GM18519 (cell line): Measurements from ENCODE around the gene SF3B2.
"Not testable (repeated sequence)": the region's sequence is repeated elsewhere in the genome, so short reads cannot be mapped to it uniquely, and the experiment has no call there.

ENCODE experiments used
- ATAC-seq: cut with Tn5 transposase; IDR thresholded peaks from one replicate; pipeline ENCODE4 v1.9.1; 2021; ENCODE audit warnings: mild to moderate bottlenecking, moderate library complexity; ENCODE audit not compliant: unreplicated experiment, low FRiP score

The SF3B2 gene

DNA sequence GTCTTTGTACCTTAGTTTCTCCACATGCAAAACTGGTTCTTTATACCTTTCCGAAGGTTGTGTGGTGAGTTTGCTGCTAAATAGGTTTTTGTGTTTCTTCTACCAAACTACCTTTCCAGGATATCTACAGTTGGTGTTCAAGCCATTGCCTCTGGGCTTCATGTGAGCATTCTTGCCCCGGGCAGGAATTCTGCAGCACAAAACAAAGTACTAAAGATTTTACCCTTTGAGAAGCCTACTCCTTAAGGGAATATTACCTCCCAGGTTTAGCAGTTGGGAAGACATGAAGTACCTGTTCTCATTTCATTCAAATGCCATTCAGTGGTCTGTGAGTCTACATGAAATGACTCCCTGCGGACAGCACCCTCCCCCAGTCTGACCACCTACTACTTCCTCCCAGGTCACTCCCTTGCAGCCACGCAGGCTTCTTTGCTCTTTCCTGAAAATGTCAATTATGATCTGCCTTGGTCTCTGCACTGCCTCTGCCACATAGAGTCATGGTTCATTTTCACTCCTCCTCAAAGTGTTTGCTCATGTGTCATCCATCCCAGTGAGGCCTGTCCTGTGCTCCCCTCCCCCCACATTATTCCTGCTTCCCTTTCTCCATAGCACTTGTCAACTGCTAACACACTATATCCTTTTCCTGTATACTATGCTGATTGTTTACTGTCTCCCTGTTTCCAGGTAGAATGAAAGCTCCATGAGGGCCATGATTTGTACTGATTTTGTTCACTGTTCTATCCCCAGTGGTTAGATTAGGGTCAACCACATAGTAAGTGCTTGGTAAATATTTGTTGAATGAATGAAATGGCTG lies 54.8 kb downstream of the SF3B2 start:
- ATAC-seq, result no peak

DNA sequence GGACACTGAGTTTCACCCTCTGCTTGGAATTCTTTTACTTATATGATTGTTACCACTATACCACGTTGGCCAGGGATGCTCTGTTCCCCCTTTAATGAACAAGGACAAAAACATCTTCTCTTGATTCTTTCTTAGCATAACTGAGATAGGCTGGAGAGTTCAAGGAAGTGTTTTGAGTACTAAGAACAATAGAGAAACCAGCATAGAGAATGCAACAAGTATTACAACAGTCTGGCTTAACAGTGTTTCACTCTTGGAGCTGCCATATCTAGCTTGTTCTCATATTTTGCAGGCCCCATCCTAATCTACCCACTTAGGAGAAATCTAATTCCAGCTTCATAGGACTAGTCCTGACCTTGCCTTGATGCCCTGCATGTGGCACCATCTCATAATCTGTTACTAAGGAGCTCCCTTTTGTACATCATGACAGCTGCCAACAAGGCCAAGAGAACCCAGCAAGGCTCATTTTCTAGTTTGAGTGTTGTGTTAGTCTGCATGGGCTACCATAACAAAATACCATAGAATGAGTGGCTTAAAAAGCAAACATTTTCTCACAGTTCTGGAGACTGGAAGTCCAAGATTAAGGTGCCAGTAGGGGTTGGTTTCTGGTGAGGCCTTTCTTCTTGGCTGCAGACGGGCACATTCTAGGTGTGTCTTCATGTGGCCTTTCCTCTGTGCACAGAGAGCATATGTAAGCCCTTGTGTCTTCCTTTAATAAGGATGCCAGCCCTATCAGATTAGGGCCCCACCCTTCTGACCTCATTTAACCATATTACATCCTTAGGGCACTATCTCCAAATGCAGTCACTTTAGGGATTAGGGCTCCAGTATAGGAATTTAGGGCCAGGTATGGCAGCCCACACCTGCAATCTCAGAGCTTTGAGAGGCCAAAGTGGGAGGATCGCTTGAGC lies 55.7 kb downstream of the SF3B2 start:
- no peak for ATAC-seq

DNA sequence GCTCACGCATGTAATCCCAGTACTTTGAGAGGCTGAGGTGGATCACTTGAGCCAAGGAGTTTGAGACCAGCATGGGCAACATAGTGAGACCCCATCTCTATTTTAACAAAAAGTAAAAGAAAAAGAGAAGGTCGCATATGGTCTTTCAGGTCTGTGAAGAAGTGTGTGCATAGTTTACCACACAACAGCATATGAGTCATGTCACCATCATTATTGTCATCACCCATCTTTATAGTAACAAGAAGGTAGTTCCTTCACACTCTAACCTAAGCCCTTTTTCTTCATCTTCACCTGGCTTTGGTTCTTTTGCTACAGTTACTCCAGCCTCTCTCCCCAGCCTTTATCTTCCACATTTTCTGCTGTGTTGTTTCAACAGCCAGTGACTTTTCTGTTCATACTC lies 57.1 kb downstream of the SF3B2 start:
- ATAC-seq, result no peak

DNA sequence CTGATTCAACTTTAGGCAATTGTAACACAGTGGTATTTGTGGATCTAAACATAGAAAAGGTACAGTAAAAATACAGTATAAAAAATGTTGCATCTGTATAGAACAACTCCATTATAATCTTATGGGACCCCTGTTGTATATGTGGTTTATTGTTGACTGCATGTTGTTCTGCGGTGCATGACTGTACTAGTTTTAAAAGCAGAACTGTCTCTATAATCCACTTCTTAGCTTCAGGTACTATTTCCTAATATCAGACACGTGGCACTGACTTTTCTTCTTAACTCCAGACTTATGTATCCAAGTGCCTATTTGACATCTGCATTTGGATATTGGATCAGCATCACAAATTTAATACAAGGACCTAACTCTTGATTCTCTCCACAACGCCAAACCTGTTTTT lies 59.0 kb downstream of the SF3B2 start:
- ATAC-seq, result no peak

DNA sequence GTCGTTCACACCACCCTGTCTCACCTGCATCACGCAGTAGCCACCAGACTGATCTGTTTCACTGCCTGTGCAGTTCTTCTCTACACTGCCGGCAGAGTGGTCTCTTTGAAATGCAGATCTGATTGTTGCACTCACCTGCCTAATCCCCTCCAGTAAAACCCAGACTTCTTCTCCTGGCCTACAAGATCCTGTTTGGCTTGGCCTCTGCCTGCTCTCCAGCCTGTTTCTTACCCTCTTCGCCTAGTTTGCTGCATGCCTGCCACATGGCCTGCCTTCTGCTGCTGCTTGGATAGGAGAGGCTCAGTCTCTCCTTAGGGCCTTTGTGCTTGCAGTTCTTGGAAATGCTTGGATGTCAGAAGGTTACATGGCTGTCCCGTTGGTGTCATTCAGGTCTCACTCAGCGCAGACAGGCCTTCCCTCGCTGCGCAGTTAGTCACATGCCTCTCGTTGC lies 59.9 kb downstream of the SF3B2 start:
- no peak for ATAC-seq

DNA sequence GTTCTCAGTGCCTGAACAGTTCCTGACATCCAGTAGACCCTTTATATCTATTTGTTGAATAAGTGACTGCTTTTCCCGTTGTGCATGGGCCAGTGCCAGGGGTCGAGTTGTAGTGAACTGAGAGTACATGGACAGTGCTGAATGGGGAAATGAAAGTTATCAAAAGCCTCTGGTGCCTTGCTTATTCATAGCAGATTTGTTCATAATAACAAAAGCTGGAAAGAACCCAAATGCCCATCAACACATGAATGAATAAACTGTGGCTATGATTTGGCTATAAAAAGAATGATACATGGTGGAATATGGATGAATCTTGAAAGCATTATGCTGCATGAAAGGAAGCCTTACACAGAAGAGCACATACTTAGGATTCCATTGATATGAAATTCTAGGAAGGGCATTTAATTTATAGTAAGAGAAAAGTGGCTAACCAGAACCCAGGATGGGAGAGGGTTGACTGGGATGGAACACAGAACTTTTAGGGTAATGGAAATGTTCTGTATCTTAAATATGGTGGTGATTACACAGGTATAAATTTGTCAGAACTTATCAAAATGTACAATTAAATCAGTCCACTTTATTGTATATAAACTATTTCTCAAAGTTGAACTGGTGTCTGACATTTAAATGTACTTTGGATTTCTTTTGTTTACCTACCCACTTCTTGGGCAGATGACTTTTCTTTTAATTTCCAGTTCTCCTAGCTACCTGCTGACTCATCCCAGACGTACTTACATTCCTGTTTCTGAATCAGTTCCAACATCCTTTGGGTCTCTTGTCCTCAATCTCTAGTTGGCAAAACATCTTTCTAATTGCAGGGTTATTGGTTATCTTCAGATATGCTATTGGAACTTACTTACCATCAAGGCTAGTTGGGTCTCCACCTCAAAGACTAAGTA lies 60.7 kb downstream of the SF3B2 start:
- no peak for ATAC-seq

DNA sequence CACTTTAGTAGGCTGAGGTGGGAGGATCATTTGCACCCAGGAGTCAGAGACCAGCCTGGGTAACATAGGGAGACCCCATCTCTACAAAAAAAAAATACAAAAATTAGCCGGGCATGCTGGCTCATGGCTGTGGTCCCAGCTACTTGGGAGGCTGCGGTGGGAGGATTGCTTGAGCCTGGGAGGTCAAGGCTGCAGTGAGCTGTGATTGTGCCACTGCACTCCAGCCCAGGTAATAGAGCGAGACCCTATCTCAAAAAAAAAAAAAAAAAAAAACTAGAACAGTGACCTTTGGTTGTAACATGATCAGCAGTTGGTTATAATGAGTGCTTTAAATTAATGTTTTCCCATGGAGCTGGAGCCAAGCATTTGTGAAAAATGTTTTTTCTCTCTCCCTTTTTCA lies 62.8 kb downstream of the SF3B2 start:
- ATAC-seq, result not testable (repeated sequence)

DNA sequence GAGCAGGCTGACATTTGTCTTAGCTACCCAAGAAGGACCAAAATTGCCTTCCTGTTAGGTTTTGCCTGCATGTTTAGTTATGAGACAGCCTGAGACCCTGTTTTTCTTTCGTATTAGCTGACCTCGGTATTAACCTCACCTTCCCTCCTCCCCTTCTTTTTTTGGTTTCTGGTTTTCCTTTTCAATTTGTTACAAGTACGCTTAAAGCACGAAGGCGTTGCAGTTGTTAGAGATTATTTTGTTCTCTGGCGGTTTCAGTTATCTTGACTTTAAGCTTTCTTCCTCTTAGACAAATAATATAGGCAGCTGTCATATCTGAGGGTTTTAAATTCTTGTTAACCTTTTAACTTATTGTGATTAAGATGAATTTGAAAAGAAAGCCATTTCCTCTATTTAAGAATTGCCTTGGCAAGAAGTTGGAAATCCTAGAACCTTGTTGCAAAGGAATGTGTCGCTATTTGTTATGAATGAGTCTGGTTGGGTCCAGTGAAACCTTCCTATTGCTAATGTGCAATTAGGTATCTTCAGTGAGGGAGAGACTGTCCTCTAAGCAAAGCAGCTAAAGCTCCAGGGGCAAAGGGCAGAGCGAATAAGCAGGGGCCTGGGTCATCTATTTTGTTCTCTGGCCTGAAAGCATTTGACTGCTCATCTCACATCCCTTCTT lies 63.6 kb downstream of the SF3B2 start:
- ATAC-seq, result no peak

DNA sequence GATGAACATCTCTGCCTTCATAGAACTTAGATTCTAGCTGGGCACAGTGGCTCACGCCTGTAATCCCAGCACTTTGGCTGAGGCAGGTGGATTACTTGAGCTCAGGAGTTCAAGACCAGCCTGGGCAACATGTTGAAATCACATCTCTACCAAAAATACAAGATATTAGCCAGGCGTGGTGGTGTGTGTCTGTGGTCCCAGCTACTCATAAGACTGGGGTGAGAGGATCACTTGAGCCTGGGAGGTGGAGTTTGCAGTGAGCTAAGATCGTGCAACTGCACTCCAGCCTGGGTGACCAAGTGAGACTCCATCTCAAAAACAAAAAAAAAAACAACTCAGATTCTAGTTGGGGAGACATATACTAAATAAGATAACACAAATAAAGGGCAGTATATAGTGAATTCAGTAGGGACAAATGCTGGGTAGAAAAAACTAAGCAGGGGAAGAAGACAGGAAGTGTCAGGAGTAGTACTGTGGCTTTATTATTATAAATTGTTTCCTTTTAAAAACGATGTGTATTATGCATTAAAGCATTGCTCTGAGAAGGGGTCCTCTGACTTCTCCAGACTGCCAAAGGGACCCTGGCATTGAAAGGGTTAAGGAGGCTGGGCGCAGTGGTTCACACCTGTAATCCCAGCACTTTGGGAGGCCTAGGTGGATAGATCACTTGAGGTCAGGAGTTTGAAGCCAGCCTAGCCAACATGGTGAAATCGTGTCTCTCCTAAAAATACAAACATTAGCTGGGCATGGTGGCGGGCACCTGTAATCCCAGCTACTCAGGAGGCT lies 64.6 kb downstream of the SF3B2 start:
- ATAC-seq, result no peak

DNA sequence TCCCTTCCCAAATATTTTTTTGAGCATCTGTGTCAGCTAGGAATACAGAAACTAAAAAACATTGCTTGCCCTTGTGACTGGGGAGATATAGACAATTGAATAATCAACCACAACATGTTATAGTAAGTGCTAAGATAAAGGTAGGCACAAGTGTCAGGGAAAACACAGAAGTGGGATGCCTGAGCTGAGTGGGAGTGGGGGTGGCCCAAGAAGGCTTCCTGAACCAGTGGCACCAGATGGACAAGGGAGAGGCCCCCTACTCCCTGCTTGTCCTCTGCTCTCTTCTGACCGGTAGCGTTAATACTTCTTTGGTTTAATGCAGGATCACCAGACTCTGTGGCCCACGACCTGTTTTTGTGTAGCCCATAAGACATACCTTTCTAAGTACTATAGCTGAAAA lies 66.7 kb downstream of the SF3B2 start:
- no peak for ATAC-seq
